H1 (cell line): ENCODE results near the gene TBX4.

Experiments
- BRCA1 ChIP-seq: IDR thresholded peaks from 2 replicates; pipeline ENCODE4 v1.6.1; 2012; ENCODE audit warnings: low read depth, low read length, improper control_type of control experiment
- EGR1 ChIP-seq: IDR thresholded peaks from 2 replicates; pipeline ENCODE4 v1.6.1; 2011; ENCODE audit warnings: low read depth, low read length, borderline replicate concordance
- EZH2 ChIP-seq: fragments of 200-600 bp; sonication (generic); IDR thresholded peaks from 2 replicates; pipeline ENCODE4 v1.7.1; 2012; ENCODE audit warnings: low read depth, mild to moderate bottlenecking, moderate library complexity, low read length, inconsistent platforms; ENCODE audit not compliant: severe bottlenecking
- NANOG ChIP-seq: IDR thresholded peaks from 2 replicates; pipeline ENCODE4 v1.6.1; 2011; ENCODE audit warnings: low read length, low read depth, mild to moderate bottlenecking, inconsistent platforms; ENCODE audit not compliant: insufficient read depth, poor library complexity, severe bottlenecking
- POLR2A ChIP-seq, 2 experiments: IDR thresholded peaks; 1 replicate in 1 of 2; 2 replicates in 1 of 2; pipeline ENCODE4 v1.6.1; 2011; ENCODE audit warnings: low read depth in 2 of 2, low read length in 2 of 2, mild to moderate bottlenecking in 2 of 2; ENCODE audit errors: control extremely low read depth in 1 of 2
- POLR2AphosphoS5 ChIP-seq: IDR thresholded peaks from 2 replicates; pipeline ENCODE4 v1.6.1; 2011; ENCODE audit warnings: low read depth, low read length
- RAD21 ChIP-seq, 2 experiments: IDR thresholded peaks in 1 of 2; conservative IDR thresholded peaks in 1 of 2; 2 replicates each; pipeline ENCODE4 v1.6.1; 2011; ENCODE audit warnings: low read depth in 2 of 2, low read length in 2 of 2, improper control_type of control experiment in 1 of 2, inconsistent platforms in 1 of 2, mild to moderate bottlenecking in 1 of 2, moderate library complexity in 1 of 2
- SP1 ChIP-seq: IDR thresholded peaks from 2 replicates; pipeline ENCODE4 v1.6.1; 2011; ENCODE audit warnings: low read depth, low read length
- SP4 ChIP-seq: IDR thresholded peaks from 2 replicates; pipeline ENCODE4 v1.6.1; 2012; ENCODE audit warnings: low read length, inconsistent platforms
- YY1 ChIP-seq: IDR thresholded peaks from 2 replicates; pipeline ENCODE4 v1.6.1; 2011; ENCODE audit warnings: low read depth, mild to moderate bottlenecking, low read length
- ZNF274 ChIP-seq: IDR thresholded peaks from 2 replicates; pipeline ENCODE4 v1.7.0; 2012; ENCODE audit warnings: low read length, borderline replicate concordance; ENCODE audit errors: extremely low read depth
- TF ChIP-seq, protein P1 (sequence below), 3 experiments: IDR thresholded peaks; 1 replicate in 2 of 3; 2 replicates in 1 of 3; pipeline versions ENCODE4 v1.5.1 to v1.6.1; 2011; ENCODE audit warnings: low read length in 3 of 3, mild to moderate bottlenecking in 3 of 3, inconsistent platforms in 2 of 3, low read depth in 1 of 3, moderate library complexity in 1 of 3; ENCODE audit not compliant: insufficient read depth in 1 of 3; ENCODE audit errors: control extremely low read depth in 1 of 3

DNA sequence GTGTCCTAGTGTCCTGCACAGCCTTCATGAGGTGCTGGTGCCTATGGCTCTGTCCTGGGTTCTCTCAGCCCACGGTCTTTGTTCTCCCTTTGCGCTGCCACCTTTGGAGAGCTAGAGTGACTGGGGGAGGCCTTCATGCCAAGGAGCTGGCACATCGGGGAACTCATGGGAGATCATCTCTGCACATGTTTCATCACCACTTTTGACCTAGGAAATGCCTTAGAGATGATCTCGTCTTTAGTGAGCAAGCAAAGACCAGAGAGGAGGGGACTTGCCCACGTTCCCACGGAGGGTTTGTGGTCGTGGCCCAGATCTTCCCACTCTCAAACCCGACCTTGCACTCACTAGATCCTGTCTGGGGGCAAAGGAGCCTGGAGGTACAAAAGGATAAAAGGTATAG is 23.5 kb downstream of the TBX4 start:
- TF ChIP-seq NANOG (no peak), RAD21 (IDR thresholded peaks at IDR 0.05 in 1 of 2, conservative IDR thresholded peaks at IDR 0.05 in 1 of 2; ENCODE audit: low read depth in 2 of 2, low read length in 2 of 2) (no peak), EGR1 (no peak), POLR2A (IDR thresholded peaks at IDR 0.05; ENCODE audit: control extremely low read depth in 1 of 2, low read depth in 2 of 2, low read length in 2 of 2) (no peak), EZH2 (no peak), SP4 (no peak), YY1 (no peak), BRCA1 (no peak), SP1 (no peak), POLR2AphosphoS5 (no peak), ZNF274 (no peak)
- TF ChIP-seq, protein P1, sequence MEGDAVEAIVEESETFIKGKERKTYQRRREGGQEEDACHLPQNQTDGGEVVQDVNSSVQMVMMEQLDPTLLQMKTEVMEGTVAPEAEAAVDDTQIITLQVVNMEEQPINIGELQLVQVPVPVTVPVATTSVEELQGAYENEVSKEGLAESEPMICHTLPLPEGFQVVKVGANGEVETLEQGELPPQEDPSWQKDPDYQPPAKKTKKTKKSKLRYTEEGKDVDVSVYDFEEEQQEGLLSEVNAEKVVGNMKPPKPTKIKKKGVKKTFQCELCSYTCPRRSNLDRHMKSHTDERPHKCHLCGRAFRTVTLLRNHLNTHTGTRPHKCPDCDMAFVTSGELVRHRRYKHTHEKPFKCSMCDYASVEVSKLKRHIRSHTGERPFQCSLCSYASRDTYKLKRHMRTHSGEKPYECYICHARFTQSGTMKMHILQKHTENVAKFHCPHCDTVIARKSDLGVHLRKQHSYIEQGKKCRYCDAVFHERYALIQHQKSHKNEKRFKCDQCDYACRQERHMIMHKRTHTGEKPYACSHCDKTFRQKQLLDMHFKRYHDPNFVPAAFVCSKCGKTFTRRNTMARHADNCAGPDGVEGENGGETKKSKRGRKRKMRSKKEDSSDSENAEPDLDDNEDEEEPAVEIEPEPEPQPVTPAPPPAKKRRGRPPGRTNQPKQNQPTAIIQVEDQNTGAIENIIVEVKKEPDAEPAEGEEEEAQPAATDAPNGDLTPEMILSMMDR (IDR thresholded peaks at IDR 0.05; ENCODE audit: control extremely low read depth in 1 of 3, insufficient read depth in 1 of 3, low read depth in 1 of 3, low read length in 3 of 3), result no peak
